GM12865 (cell line): ENCODE data around the gene CTSF.
"Not testable (repeated sequence)": the region's sequence is repeated elsewhere in the genome, so short reads cannot be mapped to it uniquely, and the experiment has no call there.

Experiments
- DNase-seq: peaks from one replicate; pipeline ENCODE4 v3.0.0; 2010; ENCODE audit warnings: low read depth
- H3K4me3 ChIP-seq: 2 replicates; pipeline ENCODE4 v1.5.1; 2011; ENCODE audit warnings: mild to moderate bottlenecking, low read depth, low read length, control low read depth
- CTCF ChIP-seq: IDR thresholded peaks from 2 replicates; pipeline ENCODE4 v1.5.1; 2011; ENCODE audit warnings: low read length, control low read depth, low read depth, inconsistent platforms; ENCODE audit not compliant: insufficient read depth; ENCODE audit errors: missing control alignments

CTSF gene

GRCh38 chr11:66586136-66586535 lies 17.7 kb upstream of the CTSF start:
- no peak for TF ChIP-seq CTCF
- DNase-seq: no peak

GRCh38 chr11:66585447-66585846 lies 17.0 kb upstream of the CTSF start:
- DNase-seq, H3K4me3 ChIP-seq: not testable (repeated sequence)

More at GRCh38 chr11:66586136-66586535, 17.7 kb upstream of the CTSF start:
- no peak overlapping the region for H3K4me3 ChIP-seq

GRCh38 chr11:66582565-66583147 lies 14.2 kb upstream of the CTSF start:
- DNase-seq, H3K4me3 ChIP-seq: not testable (repeated sequence)

GRCh38 chr11:66581261-66581660 lies 12.9 kb upstream of the CTSF start:
- H3K4me3 ChIP-seq: no peak overlapping the region
- no peak for DNase-seq
- TF ChIP-seq CTCF: no peak

GRCh38 chr11:66580803-66581202 lies 12.4 kb upstream of the CTSF start:
- no peak for TF ChIP-seq CTCF
- no peak overlapping the region for H3K4me3 ChIP-seq
- no peak for DNase-seq

GRCh38 chr11:66579017-66579606 lies 10.7 kb upstream of the CTSF start:
- no peak overlapping the region for H3K4me3 ChIP-seq
- DNase-seq: peak; percentile 65
- TF ChIP-seq CTCF: peak; percentile 79

GRCh38 chr11:66570850-66571180 lies 2.4 kb upstream of the CTSF start:
- H3K4me3 ChIP-seq: no peak overlapping the region
- no peak for TF ChIP-seq CTCF
- no peak for DNase-seq

- TF ChIP-seq CTCF: no peak
- DNase-seq: no peak
- no peak overlapping the region for H3K4me3 ChIP-seq
Measured at GRCh38 chr11:66570079-66570849, 1.9 kb upstream of the CTSF start.
